Skin of body (tissue), 2 donors: ENCODE results near the gene PLPPR1. TPM values are rescaled to one million over a fixed set of nuclear protein-coding genes. Genes with fewer than 3 reads are reported as not detected.

ENCODE experiments used
- DNase-seq: peaks from one replicate; lab custom pipeline; 2025; lab: John Stamatoyannopoulos, UW
- total RNA-seq: library from RNA; depleted of rRNA; stranded (reverse); fragments of >200 nt; gene quantifications from one replicate; pipeline ENCODE4 v1.2.3, GENCODE V29; 2014

The PLPPR1 gene
- total RNA-seq, 1 donor from 2014 or later: 1.5 TPM

DNA sequence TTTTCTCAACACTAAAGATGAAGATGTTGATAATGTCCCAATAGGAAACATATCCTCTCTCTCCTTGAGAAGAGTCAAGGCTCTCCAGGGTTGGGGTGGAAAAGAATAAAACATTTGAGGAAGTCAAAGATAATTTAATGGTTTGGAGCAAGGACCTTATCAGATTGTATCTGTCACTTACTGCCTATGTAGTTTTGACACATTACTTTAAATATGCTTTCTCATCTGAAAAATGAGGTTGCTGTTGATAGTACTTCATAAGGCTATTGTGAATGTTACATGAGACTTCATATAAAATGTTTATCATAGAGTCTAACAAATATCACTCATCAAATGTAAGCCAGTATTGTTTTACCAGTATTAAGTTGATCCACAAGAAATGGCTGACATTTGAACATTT is 307.6 kb downstream of the PLPPR1 start:
- no peak for DNase-seq

- DNase-seq: no peak
Observed at GRCh38 chr9:101337237-101337636, 308.7 kb downstream of the PLPPR1 start.

DNA sequence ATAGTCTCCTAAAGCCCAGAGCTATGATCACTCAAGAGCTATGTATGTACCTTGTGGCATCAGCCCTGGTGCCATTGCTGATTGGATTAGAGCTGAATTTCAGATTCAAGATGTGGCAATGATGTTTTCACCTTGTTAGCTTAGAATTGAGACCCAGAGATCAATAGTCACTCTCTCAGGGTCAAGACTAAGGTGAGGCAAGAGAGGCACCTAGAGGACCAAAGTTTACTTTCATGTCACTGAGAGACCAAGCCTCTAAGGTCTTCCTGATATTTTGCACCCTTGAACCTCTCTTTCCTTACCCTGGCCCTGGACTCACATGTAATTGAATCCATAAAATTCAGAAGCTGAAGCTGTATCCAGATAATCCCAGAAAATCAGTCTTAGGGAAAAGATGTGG is 313.4 kb downstream of the PLPPR1 start:
- DNase-seq: no peak

DNA sequence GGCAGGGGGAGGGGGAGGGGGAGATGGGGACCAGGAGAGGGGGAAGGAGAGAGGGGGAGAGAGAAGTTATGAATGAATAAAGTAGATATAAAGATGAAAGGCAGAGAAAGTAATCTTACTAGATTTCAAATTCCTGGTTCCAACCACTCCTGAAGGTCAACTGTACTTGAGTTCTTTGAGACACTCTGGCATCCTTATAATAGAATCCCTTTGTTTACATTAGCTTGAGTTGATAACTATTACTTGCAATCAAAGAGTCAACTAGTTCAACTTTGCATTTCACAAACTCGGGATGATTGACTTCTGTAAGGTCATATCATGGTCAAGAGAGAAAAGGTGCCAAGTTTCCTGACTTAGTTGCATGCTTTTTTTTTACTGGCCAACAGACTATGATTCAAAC is 314.1 kb downstream of the PLPPR1 start:
- no peak for DNase-seq

- no peak for DNase-seq
Observed at GRCh38 chr9:101350285-101350684, 321.8 kb downstream of the PLPPR1 start.

DNA sequence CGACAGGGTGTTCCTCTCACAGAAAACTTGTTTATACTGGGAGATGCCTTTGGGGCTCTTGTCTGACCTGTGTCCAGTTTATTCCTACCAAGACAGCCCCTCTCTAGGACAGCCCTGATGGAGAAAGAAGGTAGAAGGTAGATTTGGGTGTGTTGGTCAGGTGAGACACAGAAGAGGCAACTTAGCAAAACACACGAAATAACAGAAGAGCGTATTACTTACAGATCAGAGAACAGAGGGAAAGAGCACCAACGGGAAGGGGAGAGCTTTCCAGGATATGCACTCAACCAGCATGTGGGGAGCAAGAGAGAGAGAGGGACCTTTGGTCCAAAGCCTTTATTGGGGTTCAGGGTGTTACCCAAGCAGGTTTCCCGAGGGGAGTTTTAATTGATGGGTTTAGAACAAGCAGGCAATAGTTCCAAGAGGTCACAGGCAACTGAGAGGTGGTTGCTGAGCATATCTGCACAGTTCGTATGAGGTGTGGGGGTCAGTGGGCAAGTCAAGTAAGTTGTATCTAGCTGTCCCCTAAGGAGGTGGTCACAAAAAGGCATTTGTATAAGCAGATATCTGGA is 324.5 kb downstream of the PLPPR1 start:
- no peak for DNase-seq

DNA sequence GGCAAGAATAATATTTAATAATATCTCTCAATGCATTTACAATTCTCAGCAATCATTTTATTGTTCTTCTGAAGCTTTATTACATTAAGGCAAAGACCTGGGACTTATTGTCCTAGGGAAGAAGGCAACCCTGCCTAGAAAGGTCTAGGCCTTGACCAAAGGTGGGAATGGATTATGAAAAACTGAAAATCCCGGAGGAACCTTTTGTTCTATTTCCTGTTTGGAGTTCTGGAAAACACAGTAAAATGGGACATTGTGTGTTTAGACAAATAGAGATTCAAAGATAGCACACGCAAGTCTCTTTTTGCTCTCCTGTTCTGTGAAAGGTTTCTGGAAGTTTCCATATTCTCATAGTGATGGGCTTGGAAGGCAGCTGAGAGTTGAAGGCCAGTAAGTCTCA is 325.2 kb downstream of the PLPPR1 start:
- no peak for DNase-seq

DNA sequence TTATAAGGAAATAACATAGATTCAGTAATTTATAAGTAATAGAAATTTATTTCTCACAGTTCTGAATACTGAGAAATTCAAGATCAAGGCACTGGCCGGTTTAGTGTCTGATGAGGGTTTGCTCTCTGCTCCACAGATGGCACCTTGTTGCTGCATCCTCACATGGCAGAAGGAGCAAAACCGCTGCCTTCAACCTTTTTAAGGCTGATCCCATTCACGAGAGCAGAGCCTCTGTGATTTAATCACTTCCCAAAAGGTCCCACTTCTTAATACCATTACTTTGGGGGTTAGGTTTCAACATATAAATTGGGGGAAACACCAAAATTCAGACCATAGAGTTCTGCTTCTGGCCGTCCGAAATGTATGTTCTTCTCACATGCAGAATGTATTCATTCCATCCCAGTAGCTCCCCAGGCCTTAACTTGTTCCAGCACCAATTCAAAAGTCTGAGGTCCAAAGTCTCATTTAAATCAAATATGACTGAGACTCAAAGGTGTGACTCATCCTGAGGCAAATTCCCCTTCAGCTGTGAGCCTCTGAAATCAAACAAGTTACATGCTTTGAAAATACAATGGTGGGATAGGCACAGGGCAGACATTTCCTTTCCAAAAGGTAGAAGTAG is 325.7 kb downstream of the PLPPR1 start:
- no peak for DNase-seq

DNA sequence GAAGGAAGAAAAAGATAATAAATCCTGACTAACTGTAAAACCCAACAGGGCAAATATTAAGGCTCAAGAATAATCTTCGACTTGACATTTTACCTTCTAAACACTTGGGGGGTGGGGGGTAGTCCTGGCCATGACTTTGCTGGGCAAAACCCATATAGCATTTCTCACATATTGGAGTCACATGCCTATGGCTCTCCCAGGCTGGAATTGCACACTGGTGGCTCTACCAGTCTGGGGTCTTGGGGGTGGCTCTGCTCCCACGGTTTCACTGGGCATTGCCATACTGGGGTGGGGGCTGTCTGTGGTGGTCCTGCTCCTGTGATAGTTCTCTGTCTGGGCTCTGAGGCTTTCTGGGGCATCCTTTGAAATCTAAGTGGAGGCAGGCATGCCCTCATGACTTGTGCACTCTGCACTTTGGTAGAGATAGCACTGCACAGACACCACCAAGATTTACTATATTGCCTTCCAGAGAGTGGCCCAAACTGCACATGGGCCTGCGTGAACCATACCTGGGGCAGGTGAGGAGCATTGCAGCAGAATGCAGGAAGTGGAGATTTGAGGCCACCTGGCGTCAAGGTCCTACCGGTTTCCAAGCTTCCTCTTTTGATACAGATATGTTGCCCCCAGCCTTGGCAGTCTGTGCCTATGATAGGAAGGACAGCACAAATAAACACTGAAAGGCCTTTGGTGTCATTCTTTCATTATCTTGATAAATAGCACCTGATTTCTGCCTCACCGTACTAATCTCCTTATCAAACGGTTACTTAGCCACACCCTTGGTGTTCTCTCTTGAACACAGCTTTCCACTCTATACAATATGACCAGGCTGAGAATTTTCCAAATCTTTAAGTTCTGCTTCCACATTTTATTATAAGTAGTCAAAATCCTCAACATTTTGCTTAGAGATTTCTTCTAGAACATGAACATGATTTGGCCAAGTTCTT is 326.5 kb downstream of the PLPPR1 start:
- DNase-seq: no peak

GRCh38 chr9:101356619-101357018 is 328.1 kb downstream of the PLPPR1 start:
- no peak for DNase-seq

GRCh38 chr9:101359679-101360078 is 331.2 kb downstream of the PLPPR1 start:
- no peak for DNase-seq

DNA sequence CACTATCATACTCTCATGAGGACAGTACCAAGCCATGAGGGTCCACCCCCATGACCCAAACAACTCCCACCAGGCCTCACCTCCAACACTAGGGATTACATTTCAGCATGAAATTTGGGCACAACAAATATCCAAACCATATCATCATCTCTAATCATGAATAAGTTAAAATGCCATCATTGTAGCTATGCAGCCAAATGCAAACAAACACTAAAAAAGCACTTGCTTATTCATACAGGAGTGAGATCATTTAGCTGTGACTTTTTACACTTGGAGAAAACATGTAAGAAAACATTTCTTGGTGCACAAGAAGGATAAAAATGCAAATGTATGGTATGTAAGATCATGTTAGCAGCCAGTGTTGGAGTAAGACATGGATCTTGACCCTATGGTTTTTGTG is 332.1 kb downstream of the PLPPR1 start:
- no peak for DNase-seq

DNA sequence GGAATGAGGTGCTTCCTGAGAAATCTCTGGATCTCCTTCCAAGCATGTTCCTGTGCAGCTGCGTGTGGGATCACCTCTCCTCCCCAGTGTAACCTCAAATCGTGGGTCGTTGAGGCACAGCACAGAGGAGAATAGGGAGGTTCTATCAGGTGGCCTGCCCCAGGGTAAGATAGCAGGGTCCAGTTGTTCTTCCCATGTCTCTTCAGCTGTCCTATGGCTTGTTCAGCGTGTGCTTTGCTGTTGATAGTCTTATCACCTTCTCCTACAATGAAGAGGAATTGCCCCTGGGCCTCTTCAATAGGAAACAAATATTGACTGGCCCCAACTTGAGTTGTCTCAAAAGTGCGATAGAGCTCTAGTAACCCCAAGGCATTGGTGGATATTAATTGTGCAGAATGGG is 333.9 kb downstream of the PLPPR1 start:
- no peak for DNase-seq

DNA sequence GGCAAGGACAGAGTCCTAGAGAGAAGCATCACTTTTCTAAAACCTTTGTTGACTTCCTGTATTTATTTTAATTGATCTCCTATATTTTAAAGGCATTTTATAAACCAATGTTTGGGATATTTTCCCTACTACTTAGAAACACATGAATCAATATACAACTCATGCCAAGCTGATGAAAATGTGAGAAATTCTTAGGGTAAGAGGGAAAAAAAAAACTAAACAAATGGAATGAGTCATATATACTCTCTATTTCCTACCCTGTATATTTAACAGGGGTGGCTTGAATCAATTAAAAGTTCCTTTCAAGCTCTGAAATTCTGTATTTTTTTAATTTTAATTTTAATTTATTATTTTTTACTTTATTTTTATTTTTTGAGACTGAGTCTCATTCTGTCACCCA is 336.7 kb downstream of the PLPPR1 start:
- DNase-seq: no peak

GRCh38 chr9:101366038-101366756 is 337.7 kb downstream of the PLPPR1 start:
- DNase-seq: no peak

DNA sequence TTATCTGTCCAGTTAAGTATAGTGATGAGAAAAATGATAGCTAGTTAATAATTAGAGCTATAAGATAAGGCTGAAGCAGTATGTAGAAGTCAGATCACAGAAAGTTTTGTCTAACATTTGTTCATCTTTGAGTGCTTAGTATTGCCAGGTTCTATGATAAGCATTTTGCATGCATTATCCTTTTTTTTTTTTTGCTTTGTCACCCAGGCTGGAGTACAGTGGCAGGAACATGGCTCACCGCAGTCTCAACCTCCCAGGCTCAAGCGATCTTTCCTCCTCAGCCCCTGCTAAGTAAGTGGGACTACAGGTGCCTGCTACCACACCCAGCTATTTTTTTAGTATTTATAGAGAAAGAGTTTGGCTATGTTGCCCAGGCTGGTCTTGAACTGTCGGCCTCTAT is 338.8 kb downstream of the PLPPR1 start:
- DNase-seq: no peak

GRCh38 chr9:101369286-101369685 is 340.8 kb downstream of the PLPPR1 start:
- DNase-seq: no peak

DNA sequence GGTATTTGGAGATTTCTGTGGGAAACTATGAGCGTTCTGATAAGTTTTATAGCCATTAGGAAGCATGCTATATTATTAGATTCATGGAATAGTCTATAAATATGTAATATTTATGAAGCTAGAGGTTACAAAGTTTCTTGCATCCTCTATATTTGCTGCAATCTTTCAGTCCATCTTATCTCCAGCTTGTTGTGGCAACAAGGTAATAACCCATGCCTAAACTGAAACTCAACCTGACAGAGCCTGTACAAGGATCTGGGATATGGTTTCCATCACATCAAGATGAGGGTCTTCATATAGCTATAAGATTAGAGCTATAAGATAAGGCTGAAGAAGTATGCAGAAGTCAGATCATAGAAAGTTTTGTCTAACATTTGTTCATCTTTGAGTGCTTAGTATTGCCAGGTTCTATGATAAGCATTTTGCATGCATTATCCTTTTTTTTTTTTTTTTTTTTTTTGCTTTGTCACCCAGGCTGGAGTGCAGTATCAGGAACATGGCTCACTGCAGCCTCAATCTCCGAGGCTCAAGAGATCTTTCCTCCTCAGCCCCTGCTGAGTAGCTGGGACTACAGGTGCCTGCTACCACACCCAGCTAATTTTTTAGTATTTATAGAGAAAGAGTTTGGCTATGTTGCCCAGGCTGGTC is 341.5 kb downstream of the PLPPR1 start:
- no peak for DNase-seq

- no peak for DNase-seq
Observed at GRCh38 chr9:101371813-101372212, 343.3 kb downstream of the PLPPR1 start.

DNA sequence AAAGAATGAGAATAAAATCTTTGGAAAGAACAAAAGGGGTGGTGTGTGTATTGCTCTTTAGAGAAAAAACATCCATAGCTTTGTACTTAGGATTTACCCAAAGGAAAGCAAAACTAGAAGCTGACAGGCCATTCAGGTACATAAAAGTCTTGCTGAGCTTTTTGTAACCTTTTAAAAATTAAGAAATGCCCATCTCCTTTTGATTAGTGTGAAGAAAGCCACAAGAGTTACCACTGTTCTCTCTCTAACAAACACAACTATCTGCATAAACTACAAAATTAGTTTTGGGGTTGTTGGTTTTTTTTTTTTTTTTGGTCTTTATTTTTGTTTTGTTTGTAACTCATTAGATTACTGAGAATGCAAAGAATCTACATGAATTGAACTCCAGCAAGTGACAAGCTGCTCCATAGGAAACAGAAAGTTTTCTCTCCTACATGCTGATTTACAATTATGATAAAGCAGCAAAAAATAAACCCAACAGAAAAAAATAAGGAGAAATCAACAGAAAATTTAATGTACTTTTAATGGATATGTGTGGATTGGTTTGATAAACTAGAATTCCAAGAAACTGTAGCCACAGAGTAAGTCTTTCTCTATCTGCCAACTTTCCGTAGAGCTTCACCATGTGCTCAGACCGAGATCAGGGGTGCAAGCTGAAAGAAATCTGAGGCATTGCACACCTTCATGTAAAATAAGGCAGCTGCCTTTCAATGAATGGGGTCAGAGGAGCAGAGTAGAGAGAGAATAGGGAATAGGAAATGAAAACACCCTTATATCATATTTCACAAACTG is 344.0 kb downstream of the PLPPR1 start:
- DNase-seq: no peak
